OCI-LY1 (cell line): ENCODE results near the gene ZBTB17.

Experiments used
- H2AFZ ChIP-seq: fragments of 200-600 bp; sonication (generic), shearing (Covaris generic); 2 replicates; pipeline ENCODE4 v1.6.0; 2014; ENCODE audit warnings: antibody characterized with exemption, mild to moderate bottlenecking, low read length
- H3F3A ChIP-seq: fragments of 200-600 bp; sonication (generic), shearing (Covaris generic); 2 replicates; pipeline ENCODE4 v1.6.0; 2014; ENCODE audit warnings: mild to moderate bottlenecking, antibody characterized with exemption, low read length, moderate library complexity; ENCODE audit not compliant: insufficient read depth
- H3K27ac ChIP-seq: fragments of 200-600 bp; sonication (generic); 2 replicates; pipeline ENCODE4 v1.5.1; 2014; ENCODE audit warnings: low read length, mixed run types, mild to moderate bottlenecking, low read depth; ENCODE audit not compliant: poor library complexity, severe bottlenecking
- H3K27me3 ChIP-seq: fragments of 200-600 bp; sonication (generic); 2 replicates; pipeline ENCODE4 v1.6.0; 2014; ENCODE audit warnings: antibody characterized with exemption, mild to moderate bottlenecking, low read length, moderate library complexity; ENCODE audit not compliant: insufficient read depth
- H3K36me3 ChIP-seq: fragments of 200-600 bp; sonication (generic); 2 replicates; pipeline ENCODE4 v1.6.1; 2014; ENCODE audit warnings: mild to moderate bottlenecking, antibody characterized with exemption, low read length, moderate library complexity, mixed read lengths; ENCODE audit not compliant: insufficient read depth
- H3K4me1 ChIP-seq: fragments of 200-600 bp; sonication (generic); 2 replicates; pipeline ENCODE4 v1.5.1; 2014; ENCODE audit warnings: mild to moderate bottlenecking, low read length, moderate library complexity; ENCODE audit not compliant: insufficient read depth, severe bottlenecking
- H3K4me2 ChIP-seq: fragments of 200-600 bp; sonication (generic), shearing (Covaris generic); 2 replicates; pipeline ENCODE4 v1.6.1; 2014; ENCODE audit warnings: low read length
- H3K4me3 ChIP-seq: fragments of 200-600 bp; sonication (generic); 2 replicates; pipeline ENCODE4 v1.5.1; 2014; ENCODE audit warnings: low read length, low read depth, mild to moderate bottlenecking, mixed read lengths; ENCODE audit not compliant: poor library complexity, severe bottlenecking
- H3K79me2 ChIP-seq: fragments of 200-600 bp; shearing (Covaris generic); 2 replicates; pipeline ENCODE4 v1.6.1; 2016; ENCODE audit warnings: mixed run types, low read length, mixed read lengths; ENCODE audit not compliant: insufficient read depth
- H3K9ac ChIP-seq: fragments of 200-600 bp; sonication (generic), shearing (Covaris generic); 2 replicates; pipeline ENCODE4 v1.6.1; 2014; ENCODE audit warnings: mild to moderate bottlenecking, low read length, mixed read lengths
- H3K9me2 ChIP-seq: fragments of 200-600 bp; sonication (generic), shearing (Covaris generic); 2 replicates; pipeline ENCODE4 v1.6.1; 2014; ENCODE audit warnings: low read depth, mild to moderate bottlenecking, low read length, mixed read lengths
- H3K9me3 ChIP-seq: fragments of 200-600 bp; shearing (Covaris generic); 2 replicates; pipeline ENCODE4 v1.6.1; 2014; ENCODE audit warnings: low read length, mixed read lengths
- H4K20me1 ChIP-seq: fragments of 200-600 bp; sonication (generic), shearing (Covaris generic); 2 replicates; pipeline ENCODE4 v1.6.0; 2016; ENCODE audit warnings: mild to moderate bottlenecking, low read length; ENCODE audit not compliant: insufficient read depth
- EZH2 ChIP-seq: fragments of 200-600 bp; sonication (generic), shearing (Covaris generic); IDR thresholded peaks from 2 replicates; pipeline ENCODE4 v1.8.0; 2017; ENCODE audit warnings: borderline replicate concordance, mixed run types, mild to moderate bottlenecking, antibody characterized with exemption, low read length, moderate library complexity, mixed read lengths
- TF ChIP-seq, protein P1 (sequence below): fragments of 200-600 bp; sonication (generic), shearing (Covaris generic); IDR thresholded peaks from 2 replicates; pipeline ENCODE4 v1.5.1; 2017; ENCODE audit warnings: mild to moderate bottlenecking, antibody characterized with exemption, low read length, moderate library complexity, mixed read lengths

The ZBTB17 gene

DNA sequence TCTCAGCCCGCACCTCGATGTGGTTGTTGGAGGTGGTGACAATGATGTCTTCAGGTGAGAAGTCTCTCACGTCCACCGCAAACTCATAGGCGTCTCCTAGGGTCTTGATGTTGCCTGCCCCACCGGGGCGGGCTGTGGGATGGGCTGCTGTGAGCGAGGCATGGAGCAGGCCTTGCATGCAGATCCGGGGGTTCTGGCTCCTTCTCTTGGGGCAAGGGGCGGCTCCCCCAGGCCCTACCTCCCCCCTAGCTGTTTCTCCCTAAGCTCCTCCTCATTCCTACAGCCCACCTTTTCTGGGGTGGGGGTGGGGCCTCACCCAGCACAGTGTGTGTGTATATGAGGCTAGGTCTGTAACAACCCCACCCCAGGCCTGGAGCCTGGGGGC is 41.2 kb upstream of the ZBTB17 start:
- TF ChIP-seq EZH2: no peak
- TF ChIP-seq, protein P1, sequence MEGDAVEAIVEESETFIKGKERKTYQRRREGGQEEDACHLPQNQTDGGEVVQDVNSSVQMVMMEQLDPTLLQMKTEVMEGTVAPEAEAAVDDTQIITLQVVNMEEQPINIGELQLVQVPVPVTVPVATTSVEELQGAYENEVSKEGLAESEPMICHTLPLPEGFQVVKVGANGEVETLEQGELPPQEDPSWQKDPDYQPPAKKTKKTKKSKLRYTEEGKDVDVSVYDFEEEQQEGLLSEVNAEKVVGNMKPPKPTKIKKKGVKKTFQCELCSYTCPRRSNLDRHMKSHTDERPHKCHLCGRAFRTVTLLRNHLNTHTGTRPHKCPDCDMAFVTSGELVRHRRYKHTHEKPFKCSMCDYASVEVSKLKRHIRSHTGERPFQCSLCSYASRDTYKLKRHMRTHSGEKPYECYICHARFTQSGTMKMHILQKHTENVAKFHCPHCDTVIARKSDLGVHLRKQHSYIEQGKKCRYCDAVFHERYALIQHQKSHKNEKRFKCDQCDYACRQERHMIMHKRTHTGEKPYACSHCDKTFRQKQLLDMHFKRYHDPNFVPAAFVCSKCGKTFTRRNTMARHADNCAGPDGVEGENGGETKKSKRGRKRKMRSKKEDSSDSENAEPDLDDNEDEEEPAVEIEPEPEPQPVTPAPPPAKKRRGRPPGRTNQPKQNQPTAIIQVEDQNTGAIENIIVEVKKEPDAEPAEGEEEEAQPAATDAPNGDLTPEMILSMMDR: no peak
- H3F3A ChIP-seq: no peaks in the 10 kb centered on the region
- no peak overlapping the region for H3K4me3 ChIP-seq
- H3K36me3 ChIP-seq: no peaks in the 10 kb centered on the region
- no peak overlapping the region for H3K4me2 ChIP-seq
- H2AFZ ChIP-seq: no peak overlapping the region
- H3K79me2 ChIP-seq: no peaks in the 10 kb centered on the region
- H4K20me1 ChIP-seq: no peaks in the 10 kb centered on the region
- H3K9me2 ChIP-seq: no peaks in the 10 kb centered on the region
- H3K9ac ChIP-seq: no peak overlapping the region
- H3K4me1 ChIP-seq: peaks cover 24% of the 10 kb centered on the region
- H3K27me3 ChIP-seq: peaks cover 8% of the 10 kb centered on the region; the same call in 1 of the 2 replicates
- H3K27ac ChIP-seq: no peak overlapping the region
- no peaks in the 10 kb centered on the region for H3K9me3 ChIP-seq

DNA sequence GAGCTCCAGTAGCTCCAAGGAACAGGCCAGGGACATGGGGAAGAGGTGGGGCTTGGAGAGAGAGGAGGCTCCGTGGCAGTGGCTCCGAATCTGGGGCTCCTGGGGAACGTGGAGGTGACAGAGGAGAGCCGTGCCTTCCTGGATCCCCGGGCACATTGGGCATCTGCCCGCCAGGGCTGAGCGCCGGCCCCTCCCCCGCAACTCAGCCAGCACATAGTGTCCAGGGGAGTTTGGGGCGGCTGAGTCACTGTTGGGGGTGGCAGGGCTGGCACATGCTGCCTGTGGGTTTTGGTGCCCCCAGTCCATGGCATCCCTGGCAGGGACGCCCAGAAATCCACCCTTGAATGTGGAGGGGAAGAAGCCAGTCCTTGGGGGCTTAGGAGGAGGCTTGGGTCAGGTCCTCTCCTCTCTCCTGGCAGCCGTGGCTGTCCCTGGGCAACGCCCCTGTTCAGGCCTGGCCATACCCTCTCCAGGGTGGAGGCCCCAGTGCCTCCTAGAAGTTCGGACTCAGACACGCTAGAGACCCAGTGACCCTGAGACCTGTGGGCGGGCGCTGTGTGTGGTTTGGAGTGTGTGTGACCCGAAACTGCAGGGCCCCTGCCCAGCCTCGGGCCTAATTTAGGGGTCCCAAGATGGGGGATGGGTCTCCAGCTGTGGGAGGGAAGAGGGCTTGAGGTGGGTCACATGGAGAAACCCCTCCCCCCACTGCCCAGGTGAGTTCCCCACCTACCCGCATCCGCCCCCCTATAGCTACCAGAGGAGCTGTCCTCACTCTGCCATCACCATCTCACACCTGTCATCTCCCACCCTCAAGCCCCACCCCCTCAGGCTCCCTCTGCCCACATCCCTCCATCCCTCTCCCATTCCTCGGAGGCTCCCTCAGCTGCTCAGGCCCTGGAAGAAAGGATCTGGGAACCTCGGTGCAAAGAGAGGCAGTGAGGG is 40.3 kb upstream of the ZBTB17 start:
- Histone ChIP-seq H2AFZ (no peak overlapping the region), H3K9me2 (no peaks in the 10 kb centered on the region), H3K27me3 (peaks cover 8% of the 10 kb centered on the region; the same call in 1 of the 2 replicates), H3K9ac (no peak overlapping the region), H3K4me2 (no peak overlapping the region), H3K9me3 (no peaks in the 10 kb centered on the region), H3K27ac (no peak overlapping the region), H3K36me3 (no peaks in the 10 kb centered on the region), H3F3A (no peaks in the 10 kb centered on the region), H3K4me1 (peaks cover 24% of the 10 kb centered on the region), H3K79me2 (no peaks in the 10 kb centered on the region), H4K20me1 (no peaks in the 10 kb centered on the region), H3K4me3 (no peak overlapping the region)
- TF ChIP-seq, protein P1: no peak
- no peak for TF ChIP-seq EZH2

DNA sequence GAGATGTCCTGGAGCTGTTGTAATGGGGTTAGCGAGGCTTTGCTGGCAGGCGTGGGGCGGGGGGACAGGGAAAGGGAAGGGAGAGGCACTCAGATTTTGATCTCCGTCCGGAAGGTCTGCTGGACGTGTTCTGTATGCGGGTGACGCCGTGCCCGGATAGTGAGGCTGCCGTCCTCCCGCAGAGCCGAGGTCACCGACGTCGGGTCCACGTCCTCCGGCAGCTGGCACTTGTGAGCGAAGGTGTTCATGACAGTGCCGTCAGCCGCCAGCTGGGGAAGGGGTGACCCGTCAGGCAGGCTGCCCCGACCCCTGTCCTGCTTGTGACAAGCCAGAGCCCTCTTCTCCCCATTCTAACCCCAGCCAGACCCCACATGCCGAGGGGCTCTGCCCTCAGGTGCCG is 39.6 kb upstream of the ZBTB17 start:
- no peaks in the 10 kb centered on the region for H3K9me2 ChIP-seq
- H3K4me2 ChIP-seq: no peak overlapping the region
- no peak for TF ChIP-seq EZH2
- TF ChIP-seq, protein P1: no peak
- no peaks in the 10 kb centered on the region for H3K9me3 ChIP-seq
- no peak overlapping the region for H3K4me3 ChIP-seq
- no peaks in the 10 kb centered on the region for H3F3A ChIP-seq
- peaks cover 24% of the 10 kb centered on the region for H3K4me1 ChIP-seq
- H3K36me3 ChIP-seq: no peaks in the 10 kb centered on the region
- peaks cover 8% of the 10 kb centered on the region; the same call in 1 of the 2 replicates for H3K27me3 ChIP-seq
- H3K79me2 ChIP-seq: no peaks in the 10 kb centered on the region
- H3K27ac ChIP-seq: no peak overlapping the region
- H4K20me1 ChIP-seq: no peaks in the 10 kb centered on the region
- no peak overlapping the region for H2AFZ ChIP-seq
- no peak overlapping the region for H3K9ac ChIP-seq
